Stimulated activated CD4-positive, alpha-beta T cell treated with anti-CD3 and anti-CD28 coated beads, TNF-alpha, amount 100 ng/mL, for 48 hours (primary cell): ENCODE results near the gene TAOK1.

Experiments used
- DNase-seq, 3 donors: peaks; one replicate each; pipeline ENCODE4 v3.0.0-alpha.2; 2020; ENCODE audit warnings: low read depth in 3 of 3

Gene TAOK1

GRCh38 chr17:29595107-29595942 lies 205.2 kb downstream of the TAOK1 start:
- no peak for DNase-seq

GRCh38 chr17:29595943-29596774 lies 206.0 kb downstream of the TAOK1 start:
- DNase-seq, result no peak

- no peak for DNase-seq
Observed at GRCh38 chr17:29596811-29597210, 206.6 kb downstream of the TAOK1 start.

GRCh38 chr17:29597361-29598172 lies 207.4 kb downstream of the TAOK1 start:
- no peak for DNase-seq
